Subcutaneous abdominal adipose tissue (tissue), 5 donors: ENCODE measurements around the gene GFAP.

ENCODE experiments used
- H3K27ac ChIP-seq: one replicate; pipeline ENCODE4 v1.7.0; 2013; ENCODE audit warnings: low read depth, mild to moderate bottlenecking, inconsistent platforms, low read length, moderate library complexity
- H3K27me3 ChIP-seq, 5 donors: one replicate each; pipeline ENCODE4 v1.7.0; 2013; ENCODE audit warnings: low read length in 5 of 5, inconsistent platforms in 1 of 5; ENCODE audit not compliant: control insufficient read depth in 5 of 5, insufficient read depth in 4 of 5
- H3K36me3 ChIP-seq, 5 donors: one replicate each; pipeline ENCODE4 v1.7.0; 2013; ENCODE audit warnings: low read length in 5 of 5; ENCODE audit not compliant: control insufficient read depth in 5 of 5, insufficient read depth in 5 of 5
- H3K4me1 ChIP-seq, 5 donors: one replicate each; pipeline ENCODE4 v1.7.0; 2013; ENCODE audit warnings: low read length in 5 of 5, mild to moderate bottlenecking in 3 of 5, moderate library complexity in 1 of 5; ENCODE audit not compliant: control insufficient read depth in 5 of 5, insufficient read depth in 5 of 5
- H3K4me3 ChIP-seq, 5 donors: one replicate each; pipeline ENCODE4 v1.7.0; 2013; ENCODE audit warnings: low read length in 5 of 5, low read depth in 1 of 5
- H3K9ac ChIP-seq, 5 donors: one replicate each; pipeline ENCODE4 v1.7.0; 2013; ENCODE audit warnings: low read length in 5 of 5, mild to moderate bottlenecking in 4 of 5, moderate library complexity in 3 of 5
- H3K9me3 ChIP-seq, 5 donors: one replicate each; pipeline ENCODE4 v1.7.0; 2013; ENCODE audit warnings: low read length in 5 of 5; ENCODE audit not compliant: control insufficient read depth in 5 of 5
- donor health status: healthy.
- donor health status: healthy.
- donor health status: healthy.
- donor health status: healthy.
- donor health status: healthy.

GFAP gene

DNA sequence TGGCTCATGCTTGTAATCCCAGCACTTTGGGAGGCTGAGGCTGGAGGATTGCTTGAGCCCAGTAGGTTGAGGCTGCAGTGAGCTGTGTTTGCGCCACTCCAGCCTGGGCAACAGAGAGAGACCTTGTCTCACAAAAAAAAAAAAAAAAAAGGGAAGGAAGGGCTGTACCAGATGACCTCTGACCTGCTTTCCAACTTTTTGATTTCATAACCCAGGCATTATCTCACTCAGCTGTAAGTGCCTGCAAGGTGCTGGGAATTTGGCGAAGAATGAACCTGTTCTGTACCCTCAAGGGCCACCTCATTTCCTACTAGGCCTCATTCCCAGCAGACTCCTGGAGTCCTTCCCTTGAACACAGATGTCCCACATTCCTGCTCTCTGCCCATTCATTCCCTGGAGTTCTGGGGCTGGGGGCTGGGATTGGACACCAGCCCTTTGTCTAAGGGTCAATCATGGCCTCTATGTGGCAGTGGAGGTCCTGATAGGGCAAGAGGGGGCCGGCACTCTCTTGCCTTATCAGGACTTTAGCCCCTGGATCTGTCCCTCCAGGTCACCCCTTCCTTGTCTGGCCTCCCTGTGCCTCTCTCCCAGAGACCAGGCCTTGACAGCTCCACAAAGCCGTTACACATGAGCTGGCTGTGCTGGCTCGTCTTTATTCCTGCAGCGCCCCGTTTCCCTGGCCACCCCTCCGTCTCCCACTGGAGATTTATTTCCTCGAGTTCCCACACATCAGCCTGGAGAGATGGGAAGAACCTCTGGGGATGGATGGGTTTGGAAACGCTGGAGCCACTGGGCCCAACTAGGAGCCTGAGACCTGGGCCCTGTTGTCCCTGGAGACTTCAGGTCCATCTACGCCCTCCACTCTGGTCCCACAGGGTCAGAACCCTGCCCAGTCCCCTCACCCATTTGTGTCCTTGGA lies 821 bp upstream of the GFAP start:
- Histone ChIP-seq H3K9me3 (no peaks in the 10 kb centered on the region), H3K4me1 (peaks cover 0 to 42% (median 32%) of the 10 kb centered on the region in 5 donors), H3K4me3 (no peak overlapping the region), H3K27me3 (peaks cover 0 to 16% (median 7%) of the 10 kb centered on the region in 5 donors), H3K9ac (peak overlapping the region in 3 of 5 donors; percentile 15 to 65 (median 34)), H3K36me3 (no peaks in the 10 kb centered on the region), H3K27ac (peak overlapping the region; percentile 44)

DNA sequence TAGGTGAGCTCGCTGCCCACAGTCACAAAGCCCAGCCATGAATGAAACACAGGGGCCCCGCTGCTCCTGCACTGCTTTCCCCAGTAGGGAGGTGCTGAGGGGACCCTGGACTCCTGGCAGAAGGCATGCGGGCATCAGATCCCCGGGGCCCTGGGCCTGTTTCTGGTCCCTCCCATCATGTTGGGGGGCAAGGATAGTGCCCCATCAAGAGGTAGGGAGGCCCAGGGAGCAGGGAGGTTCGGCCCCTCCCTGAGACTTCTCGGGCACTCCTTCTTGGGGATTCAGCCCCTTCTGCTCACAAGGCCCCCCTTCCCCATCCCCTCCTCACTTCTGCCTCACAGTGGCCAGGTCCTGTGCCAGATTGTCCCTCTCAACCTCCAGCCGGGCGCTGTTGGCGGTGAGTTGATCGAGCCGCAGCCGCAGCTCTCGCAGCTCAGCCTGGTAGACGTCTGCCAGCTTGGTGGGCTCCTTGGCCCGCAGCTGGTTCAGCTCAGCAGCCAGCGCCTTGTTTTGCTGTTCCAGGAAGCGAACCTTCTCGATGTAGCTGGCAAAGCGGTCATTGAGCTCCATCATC lies 515 bp downstream of the GFAP start:
- Histone ChIP-seq H3K9me3 (no peaks in the 10 kb centered on the region), H3K4me3 (no peak overlapping the region), H3K4me1 (peaks cover 2 to 53% (median 38%) of the 10 kb centered on the region in 5 donors), H3K27ac (no peak overlapping the region), H3K36me3 (no peaks in the 10 kb centered on the region), H3K27me3 (peaks cover 0 to 17% (median 7%) of the 10 kb centered on the region in 5 donors), H3K9ac (no peak overlapping the region)

DNA sequence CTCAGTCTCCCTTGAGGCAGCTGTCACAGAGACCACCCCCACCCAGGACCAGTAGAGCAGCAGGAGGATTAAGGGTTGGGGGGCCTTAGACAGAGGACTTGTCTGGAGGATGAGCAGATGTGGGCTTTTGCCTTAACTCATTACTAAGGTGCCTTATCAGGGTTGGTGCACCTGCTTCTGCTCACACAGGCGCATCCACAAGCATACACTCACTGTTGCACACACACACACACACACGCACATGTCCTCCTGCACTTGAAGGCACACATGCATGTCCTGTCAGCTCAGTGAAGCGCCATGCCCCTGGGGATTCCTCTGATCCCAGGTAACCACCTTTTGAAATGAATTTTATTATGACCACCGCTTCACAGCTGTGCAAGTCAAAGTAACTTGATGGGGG lies 1.2 kb downstream of the GFAP start:
- Histone ChIP-seq H3K4me1 (peaks cover 2 to 51% (median 37%) of the 10 kb centered on the region in 5 donors), H3K4me3 (no peak overlapping the region), H3K9ac (no peak overlapping the region), H3K36me3 (no peaks in the 10 kb centered on the region), H3K27ac (no peak overlapping the region), H3K9me3 (no peaks in the 10 kb centered on the region), H3K27me3 (peaks cover 0 to 17% (median 7%) of the 10 kb centered on the region in 5 donors)

DNA sequence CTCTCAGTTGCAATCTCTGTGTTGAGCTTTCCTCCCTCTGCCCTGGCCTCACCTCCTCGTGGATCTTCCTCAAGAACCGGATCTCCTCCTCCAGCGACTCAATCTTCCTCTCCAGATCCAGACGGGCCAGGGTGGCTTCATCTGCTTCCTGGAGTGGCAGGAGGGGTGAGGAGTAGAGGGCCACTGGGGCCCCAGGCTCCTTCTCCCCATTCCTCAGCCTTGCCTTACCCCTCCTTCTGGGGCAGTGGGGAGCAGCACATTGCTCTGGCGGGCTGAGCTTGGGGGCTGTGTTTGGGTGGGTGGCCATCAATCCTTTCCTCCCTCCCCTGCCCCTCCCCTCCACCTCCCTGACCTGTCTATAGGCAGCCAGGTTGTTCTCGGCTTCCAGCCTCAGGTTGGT lies 1.6 kb downstream of the GFAP start:
- Histone ChIP-seq H3K36me3 (no peaks in the 10 kb centered on the region), H3K9ac (no peak overlapping the region), H3K27me3 (peaks cover 0 to 17% (median 7%) of the 10 kb centered on the region in 5 donors), H3K9me3 (no peaks in the 10 kb centered on the region), H3K4me1 (peaks cover 2 to 51% (median 37%) of the 10 kb centered on the region in 5 donors), H3K27ac (no peak overlapping the region), H3K4me3 (no peak overlapping the region)

DNA sequence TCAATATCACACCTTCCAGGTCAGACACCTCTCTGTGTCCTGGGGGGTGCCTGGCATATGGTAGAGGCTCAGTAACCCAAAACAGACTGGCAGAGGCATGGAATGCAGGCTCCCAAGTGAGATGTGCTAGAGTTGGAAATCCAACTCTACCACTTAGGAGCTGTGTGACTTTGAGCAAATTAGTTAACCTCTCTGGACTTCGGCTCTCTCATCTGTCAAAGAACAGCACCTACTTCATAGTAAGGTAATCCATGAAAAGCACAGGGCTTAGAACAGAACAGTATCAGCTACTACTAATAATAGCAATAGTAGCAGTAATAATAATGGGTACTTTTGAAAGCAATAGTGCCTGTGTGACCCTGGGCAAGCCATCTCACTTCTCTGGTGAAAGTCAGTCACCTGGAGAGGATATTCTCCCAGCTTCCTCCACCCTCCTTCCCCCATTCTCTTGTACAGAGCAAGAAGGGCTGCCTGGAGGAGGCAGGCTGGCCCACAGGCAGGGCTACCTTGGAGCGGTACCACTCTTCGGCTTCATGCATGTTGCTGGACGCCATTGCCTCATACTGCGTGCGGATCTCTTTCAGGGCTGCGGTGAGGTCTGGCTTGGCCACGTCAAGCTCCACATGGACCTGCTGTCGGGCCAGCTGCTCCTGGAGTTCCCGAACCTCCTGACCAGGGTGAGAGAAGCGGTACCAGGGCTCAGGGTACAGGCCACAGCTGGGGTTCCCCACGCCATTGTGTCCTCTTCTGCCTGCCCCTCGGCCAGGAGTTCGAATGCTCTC lies 2.3 kb downstream of the GFAP start:
- H3K36me3 ChIP-seq, result no peaks in the 10 kb centered on the region
- H3K27ac ChIP-seq, result no peak overlapping the region
- H3K27me3 ChIP-seq, result peaks cover 0 to 17% (median 7%) of the 10 kb centered on the region in 5 donors
- H3K4me1 ChIP-seq, result peaks cover 2 to 51% (median 37%) of the 10 kb centered on the region in 5 donors
- no peaks in the 10 kb centered on the region for H3K9me3 ChIP-seq
- H3K4me3 ChIP-seq, result no peak overlapping the region
- no peak overlapping the region for H3K9ac ChIP-seq

DNA sequence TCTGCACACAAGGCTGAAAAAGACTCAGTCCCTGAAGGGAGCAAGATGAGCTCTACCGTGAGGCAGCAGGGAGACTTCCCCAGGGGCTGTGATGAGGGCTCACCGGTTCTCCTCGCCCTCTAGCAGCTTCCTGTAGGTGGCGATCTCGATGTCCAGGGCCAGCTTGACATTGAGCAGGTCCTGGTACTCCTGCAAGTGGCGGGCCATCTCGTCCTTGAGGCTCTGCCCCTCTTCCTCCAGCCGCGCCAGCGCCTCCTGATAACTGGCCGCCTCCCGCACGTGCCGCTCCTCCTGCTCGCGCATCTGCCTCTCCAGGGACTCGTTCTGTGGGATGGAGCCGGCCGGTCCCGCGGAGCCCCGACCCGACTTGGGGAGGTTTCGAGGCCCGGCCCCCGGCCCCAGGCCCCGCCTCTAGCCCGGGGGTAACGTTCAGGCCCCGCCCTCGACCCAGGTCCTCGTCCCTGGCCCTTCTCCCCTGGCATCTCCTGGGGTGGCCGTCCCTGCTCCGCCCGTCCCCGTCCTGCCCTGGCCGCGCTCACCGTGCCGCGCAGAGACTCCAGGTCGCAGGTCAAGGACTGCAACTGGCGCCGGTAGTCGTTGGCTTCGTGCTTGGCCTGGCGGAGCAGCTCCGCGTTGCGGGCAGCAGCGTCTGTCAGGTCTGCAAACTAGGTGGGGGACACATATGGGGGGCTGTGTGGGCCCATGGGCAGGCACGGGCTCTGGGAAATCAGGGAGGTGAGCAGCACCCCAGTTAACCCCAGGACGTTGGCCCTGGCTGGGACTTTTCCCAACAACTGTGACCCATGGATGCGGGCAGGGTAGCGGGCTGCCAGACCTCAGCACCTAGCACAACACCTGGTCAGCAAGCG lies 3.9 kb downstream of the GFAP start:
- Histone ChIP-seq H3K36me3 (no peaks in the 10 kb centered on the region), H3K27ac (no peak overlapping the region), H3K9ac (peak overlapping the region in 2 of 5 donors; percentile 0), H3K27me3 (peaks cover 0 to 17% (median 7%) of the 10 kb centered on the region in 5 donors), H3K4me3 (peak overlapping the region in 3 of 5 donors; percentile 28 to 43 (median 38)), H3K4me1 (peaks cover 2 to 39% (median 28%) of the 10 kb centered on the region in 5 donors), H3K9me3 (no peaks in the 10 kb centered on the region)

- Histone ChIP-seq H3K27ac (no peak overlapping the region), H3K27me3 (peaks cover 0 to 17% (median 7%) of the 10 kb centered on the region in 5 donors), H3K36me3 (no peaks in the 10 kb centered on the region)
These were observed 4.8 kb downstream of the GFAP start for GRCh38 chr17:44910231-44911106.

GRCh38 chr17:44909681-44910144 lies 5.6 kb downstream of the GFAP start:
- Histone ChIP-seq H3K4me1 (peaks cover 2 to 29% (median 19%) of the 10 kb centered on the region in 5 donors), H3K9ac (no peak overlapping the region), H3K27me3 (peaks cover 0 to 17% (median 7%) of the 10 kb centered on the region in 5 donors), H3K9me3 (no peaks in the 10 kb centered on the region), H3K27ac (no peak overlapping the region), H3K4me3 (no peak overlapping the region), H3K36me3 (no peaks in the 10 kb centered on the region)

More at GRCh38 chr17:44910231-44911106, 4.8 kb downstream of the GFAP start:
- H3K4me3 ChIP-seq, result peak overlapping the region in 2 of 5 donors; percentile 5 to 43
- H3K9ac ChIP-seq, result no peak overlapping the region
- H3K9me3 ChIP-seq, result no peaks in the 10 kb centered on the region
- peaks cover 2 to 30% (median 19%) of the 10 kb centered on the region in 5 donors for H3K4me1 ChIP-seq
